ENCODE data around the gene FOXJ3.
"Not testable (repeated sequence)": the region's sequence is repeated elsewhere in the genome, so short reads cannot be mapped to it uniquely, and the experiment has no call there.

The FOXJ3 gene

GRCh38 chr1:42251042-42251441 is 84.0 kb downstream of the FOXJ3 start:
- no peak for DNase-seq (ENCODE audit: low read depth)

GRCh38 chr1:42250164-42250563 is 84.9 kb downstream of the FOXJ3 start:
- DNase-seq (ENCODE audit: low read depth), result no peak

GRCh38 chr1:42240966-42241755 is 93.9 kb downstream of the FOXJ3 start:
- DNase-seq (ENCODE audit: low read depth), result no peak

GRCh38 chr1:42239555-42239954 is 95.5 kb downstream of the FOXJ3 start:
- DNase-seq (ENCODE audit: low read depth), result no peak

GRCh38 chr1:42239041-42239440 is 96.0 kb downstream of the FOXJ3 start:
- DNase-seq (ENCODE audit: low read depth), result no peak

GRCh38 chr1:42231253-42231652 is 103.8 kb downstream of the FOXJ3 start:
- peak; percentile 38 for DNase-seq (ENCODE audit: low read depth)

- no peak for DNase-seq (ENCODE audit: low read depth)
Observed at GRCh38 chr1:42228938-42229337, 106.1 kb downstream of the FOXJ3 start.

GRCh38 chr1:42223036-42223435 is 112.0 kb downstream of the FOXJ3 start:
- no peak for DNase-seq (ENCODE audit: low read depth)

- peak; percentile 83 for DNase-seq (ENCODE audit: low read depth)
Observed at GRCh38 chr1:42221952-42222606, 113.0 kb downstream of the FOXJ3 start.

GRCh38 chr1:42221456-42221855 is 113.6 kb downstream of the FOXJ3 start:
- no peak for DNase-seq (ENCODE audit: low read depth)

GRCh38 chr1:42219627-42220026 is 115.4 kb downstream of the FOXJ3 start:
- DNase-seq (ENCODE audit: low read depth), result no peak

- peak; percentile 42 for DNase-seq (ENCODE audit: low read depth)
Observed at GRCh38 chr1:42214447-42214871, 120.6 kb downstream of the FOXJ3 start.

GRCh38 chr1:42211224-42211623 is 123.8 kb downstream of the FOXJ3 start:
- no peak for DNase-seq (ENCODE audit: low read depth)

GRCh38 chr1:42210421-42211133 is 124.5 kb downstream of the FOXJ3 start:
- no peak for DNase-seq (ENCODE audit: low read depth)

- DNase-seq (ENCODE audit: low read depth), result no peak
Observed at GRCh38 chr1:42209526-42210251, 125.3 kb downstream of the FOXJ3 start.

- not testable (repeated sequence) for DNase-seq (ENCODE audit: low read depth)
Observed at GRCh38 chr1:42206930-42207329, 128.1 kb downstream of the FOXJ3 start.

- DNase-seq (ENCODE audit: low read depth), result no peak
Observed at GRCh38 chr1:42206164-42206563, 128.9 kb downstream of the FOXJ3 start.

- DNase-seq (ENCODE audit: low read depth), result no peak
Observed at GRCh38 chr1:42201986-42202385, 133.0 kb downstream of the FOXJ3 start.

GRCh38 chr1:42198251-42198650 is 136.8 kb downstream of the FOXJ3 start:
- DNase-seq (ENCODE audit: low read depth), result no peak

- no peak for DNase-seq (ENCODE audit: low read depth)
Observed at GRCh38 chr1:42195841-42196240, 139.2 kb downstream of the FOXJ3 start.

GRCh38 chr1:42192106-42192505 is 142.9 kb downstream of the FOXJ3 start:
- no peak for DNase-seq (ENCODE audit: low read depth)

- DNase-seq (ENCODE audit: low read depth), result no peak
Observed at GRCh38 chr1:42191319-42191718, 143.7 kb downstream of the FOXJ3 start.
